GM21447 (cell line): ENCODE data around the gene TTYH1.
"Not testable (repeated sequence)": the region's sequence is repeated elsewhere in the genome, so short reads cannot be mapped to it uniquely, and the experiment has no call there.

Experiments
- ATAC-seq: cut with Tn5 transposase; IDR thresholded peaks from one replicate; pipeline ENCODE4 v1.9.1; 2021; ENCODE audit not compliant: unreplicated experiment

The TTYH1 gene

GRCh38 chr19:54415208-54415900 is at the start of gene TTYH1:
TSS of gene TTYH1 (plus strand) at chr19:54415464. CDS start at chr19:54415553, 89 bp downstream.
- no peak for ATAC-seq

GRCh38 chr19:54365798-54366197 is 49.5 kb upstream of the TTYH1 start:
- not testable (repeated sequence) for ATAC-seq

- ATAC-seq = no peak
Observed at GRCh38 chr19:54366811-54367210, 48.5 kb upstream of the TTYH1 start.

- ATAC-seq = no peak
Observed at GRCh38 chr19:54369082-54369687, 46.1 kb upstream of the TTYH1 start.

- ATAC-seq = not testable (repeated sequence)
Observed at GRCh38 chr19:54369688-54370433, 45.4 kb upstream of the TTYH1 start.

- not testable (repeated sequence) for ATAC-seq
Observed at GRCh38 chr19:54370434-54370796, 44.8 kb upstream of the TTYH1 start.

- not testable (repeated sequence) for ATAC-seq
Observed at GRCh38 chr19:54371453-54371852, 43.8 kb upstream of the TTYH1 start.

- ATAC-seq = no peak
Observed at GRCh38 chr19:54373781-54374631, 41.3 kb upstream of the TTYH1 start.

GRCh38 chr19:54375181-54375938 is 39.9 kb upstream of the TTYH1 start:
- ATAC-seq = not testable (repeated sequence)

GRCh38 chr19:54376610-54377285 is 38.5 kb upstream of the TTYH1 start:
- ATAC-seq = no peak

GRCh38 chr19:54379187-54379678 is 36.0 kb upstream of the TTYH1 start:
- no peak for ATAC-seq

GRCh38 chr19:54380897-54381296 is 34.4 kb upstream of the TTYH1 start:
- no peak for ATAC-seq

GRCh38 chr19:54382041-54382440 is 33.2 kb upstream of the TTYH1 start:
- ATAC-seq = not testable (repeated sequence)

- no peak for ATAC-seq
Observed at GRCh38 chr19:54383330-54383729, 31.9 kb upstream of the TTYH1 start.

GRCh38 chr19:54387991-54388801 is 27.1 kb upstream of the TTYH1 start:
- ATAC-seq = no peak

GRCh38 chr19:54388802-54389139 is 26.5 kb upstream of the TTYH1 start:
- ATAC-seq = no peak

GRCh38 chr19:54389553-54389952 is 25.7 kb upstream of the TTYH1 start:
- no peak for ATAC-seq

- no peak for ATAC-seq
Observed at GRCh38 chr19:54390942-54391577, 24.2 kb upstream of the TTYH1 start.
